ENCODE measurements around the gene PNN.
"Not testable (repeated sequence)": the region's sequence is repeated elsewhere in the genome, so short reads cannot be mapped to it uniquely, and the experiment has no call there.

Gene PNN

GRCh38 chr14:39179042-39179441 is 4.0 kb downstream of the PNN start:
- Histone ChIP-seq H3K36me3 (replicated peaks) (peaks cover 73% of the 10 kb centered on the region), H3K4me3 (ENCODE audit: low read depth, low read length) (no peak overlapping the region), H3K27ac (no peak overlapping the region), H3K27me3 (replicated peaks) (no peaks in the 10 kb centered on the region)
- in situ Hi-C loops (cut with HindIII; ENCODE audit: low pct_ligation_motif_present, low sequenced_read_pairs), result no loop called here
- no peak for DNase-seq
- no peak for TF ChIP-seq CTCF (IDR thresholded peaks at IDR 0.05; ENCODE audit: low read depth, low read length, missing control alignments)

DNA sequence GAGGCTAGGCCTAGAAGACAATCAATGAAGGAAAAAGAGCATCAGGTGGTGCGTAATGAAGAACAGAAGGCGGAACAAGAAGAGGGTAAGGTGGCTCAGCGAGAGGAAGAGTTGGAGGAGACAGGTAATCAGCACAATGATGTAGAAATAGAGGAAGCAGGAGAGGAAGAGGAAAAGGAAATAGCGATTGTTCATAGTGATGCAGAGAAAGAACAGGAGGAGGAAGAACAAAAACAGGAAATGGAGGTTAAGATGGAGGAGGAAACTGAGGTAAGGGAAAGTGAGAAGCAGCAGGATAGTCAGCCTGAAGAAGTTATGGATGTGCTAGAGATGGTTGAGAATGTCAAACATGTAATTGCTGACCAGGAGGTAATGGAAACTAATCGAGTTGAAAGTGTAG is 5.5 kb downstream of the PNN start:
- no peaks in the 10 kb centered on the region for H3K27me3 ChIP-seq (replicated peaks)
- in situ Hi-C loops (cut with HindIII; ENCODE audit: low pct_ligation_motif_present, low sequenced_read_pairs), result no loop called here
- DNase-seq, result no peak
- no peak overlapping the region for H3K27ac ChIP-seq
- peaks cover 76% of the 10 kb centered on the region for H3K36me3 ChIP-seq (replicated peaks)
- no peak overlapping the region for H3K4me3 ChIP-seq (ENCODE audit: low read depth, low read length)
- TF ChIP-seq CTCF (IDR thresholded peaks at IDR 0.05; ENCODE audit: low read depth, low read length, missing control alignments), result no peak

- H3K27me3 ChIP-seq (replicated peaks), result no peaks in the 10 kb centered on the region
- in situ Hi-C loops (cut with HindIII; ENCODE audit: low pct_ligation_motif_present, low sequenced_read_pairs), result no loop called here
- H3K27ac ChIP-seq, result no peak overlapping the region
- DNase-seq, result no peak
- H3K36me3 ChIP-seq (replicated peaks), result peaks cover 75% of the 10 kb centered on the region
- TF ChIP-seq CTCF (IDR thresholded peaks at IDR 0.05; ENCODE audit: low read depth, low read length, missing control alignments), result no peak
- no peak overlapping the region for H3K4me3 ChIP-seq (ENCODE audit: low read depth, low read length)
These were observed 6.1 kb downstream of the PNN start for GRCh38 chr14:39181026-39181692.

DNA sequence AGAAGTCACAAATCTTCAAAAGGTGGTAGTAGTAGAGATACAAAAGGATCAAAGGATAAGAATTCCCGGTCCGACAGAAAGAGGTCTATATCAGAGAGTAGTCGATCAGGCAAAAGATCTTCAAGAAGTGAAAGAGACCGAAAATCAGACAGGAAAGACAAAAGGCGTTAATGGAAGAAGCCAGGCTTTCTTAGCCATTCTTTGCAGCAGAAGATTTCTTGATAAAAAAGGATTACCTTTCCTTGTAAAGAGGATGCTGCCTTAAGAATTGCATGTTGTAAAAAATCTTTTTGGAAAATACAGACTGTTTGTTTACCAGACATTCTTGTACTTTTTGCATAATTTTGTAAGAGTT is 6.6 kb downstream of the PNN start:
- Histone ChIP-seq H3K36me3 (replicated peaks) (peaks cover 71% of the 10 kb centered on the region), H3K27me3 (replicated peaks) (no peaks in the 10 kb centered on the region), H3K27ac (no peak overlapping the region), H3K4me3 (ENCODE audit: low read depth, low read length) (no peak overlapping the region)
- no peak for TF ChIP-seq CTCF (IDR thresholded peaks at IDR 0.05; ENCODE audit: low read depth, low read length, missing control alignments)
- in situ Hi-C loops (cut with HindIII; ENCODE audit: low pct_ligation_motif_present, low sequenced_read_pairs), result no loop called here
- no peak for DNase-seq

DNA sequence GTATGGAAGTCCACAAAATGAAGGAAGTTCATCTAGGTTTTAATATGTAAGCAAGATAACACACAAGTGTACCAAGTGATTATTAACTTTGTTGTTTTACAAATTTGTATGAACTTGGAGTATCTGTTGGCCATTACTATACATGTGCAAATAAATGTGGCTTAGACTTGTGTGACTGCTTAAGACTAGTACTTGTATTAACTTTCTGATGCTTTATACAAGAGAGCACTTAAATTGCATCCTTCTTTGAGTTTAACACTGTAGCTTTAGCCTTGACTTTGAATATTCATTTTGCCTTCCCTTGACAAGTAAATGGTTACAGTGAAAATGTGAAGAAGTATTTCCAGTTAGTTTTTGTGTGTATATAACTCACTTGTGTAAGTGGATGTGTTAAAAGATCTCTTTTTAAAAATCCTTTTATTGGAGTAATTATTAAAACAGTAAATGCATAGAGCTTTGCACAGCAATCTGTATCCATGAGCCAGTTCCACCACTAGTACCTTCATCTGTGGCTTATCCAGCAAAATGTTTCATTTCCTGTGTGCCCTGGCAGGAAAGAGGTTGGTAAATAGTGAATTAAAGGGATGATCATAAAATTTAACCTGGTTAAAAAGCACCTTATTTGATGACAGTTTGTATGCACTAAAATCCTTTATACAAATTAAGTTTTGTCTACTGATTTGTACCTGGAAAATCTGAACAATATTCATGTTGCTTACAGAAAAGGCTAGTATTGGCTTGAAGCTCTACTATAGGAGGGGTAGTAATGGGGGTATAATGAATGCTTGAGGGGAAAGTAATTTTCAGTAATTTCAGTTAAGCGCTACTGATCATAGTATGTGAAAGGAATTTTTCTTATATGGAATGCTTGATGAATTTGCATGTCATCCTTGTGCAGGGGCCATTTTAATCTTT is 8.0 kb downstream of the PNN start:
- in situ Hi-C loops (cut with HindIII; ENCODE audit: low pct_ligation_motif_present, low sequenced_read_pairs), result no loop called here
- Histone ChIP-seq H3K4me3 (ENCODE audit: low read depth, low read length) (no peak overlapping the region), H3K36me3 (replicated peaks) (peaks cover 59% of the 10 kb centered on the region), H3K27me3 (replicated peaks) (no peaks in the 10 kb centered on the region), H3K27ac (no peak overlapping the region)
- no peak for DNase-seq
- no peak for TF ChIP-seq CTCF (IDR thresholded peaks at IDR 0.05; ENCODE audit: low read depth, low read length, missing control alignments)

GRCh38 chr14:39183685-39184003 is 8.6 kb downstream of the PNN start:
- peaks cover 54% of the 10 kb centered on the region for H3K36me3 ChIP-seq (replicated peaks)
- DNase-seq; H3K27ac ChIP-seq; in situ Hi-C loops (cut with HindIII; ENCODE audit: low pct_ligation_motif_present, low sequenced_read_pairs); H3K4me3 ChIP-seq (ENCODE audit: low read depth, low read length); H3K27me3 ChIP-seq (replicated peaks): not testable (repeated sequence)

Measured in brain microvascular endothelial cell (primary cell).